ENCODE measurements around the gene MAL. TPM values are rescaled to one million over a fixed set of nuclear protein-coding genes. Genes with fewer than 3 reads are reported as not detected.

The MAL gene
- total and polyA plus RNA-seq, 2 of the 13 experiments (the other 11 are each of a cell fraction or from before 2014, with no cell fraction given): not detected

DNA sequence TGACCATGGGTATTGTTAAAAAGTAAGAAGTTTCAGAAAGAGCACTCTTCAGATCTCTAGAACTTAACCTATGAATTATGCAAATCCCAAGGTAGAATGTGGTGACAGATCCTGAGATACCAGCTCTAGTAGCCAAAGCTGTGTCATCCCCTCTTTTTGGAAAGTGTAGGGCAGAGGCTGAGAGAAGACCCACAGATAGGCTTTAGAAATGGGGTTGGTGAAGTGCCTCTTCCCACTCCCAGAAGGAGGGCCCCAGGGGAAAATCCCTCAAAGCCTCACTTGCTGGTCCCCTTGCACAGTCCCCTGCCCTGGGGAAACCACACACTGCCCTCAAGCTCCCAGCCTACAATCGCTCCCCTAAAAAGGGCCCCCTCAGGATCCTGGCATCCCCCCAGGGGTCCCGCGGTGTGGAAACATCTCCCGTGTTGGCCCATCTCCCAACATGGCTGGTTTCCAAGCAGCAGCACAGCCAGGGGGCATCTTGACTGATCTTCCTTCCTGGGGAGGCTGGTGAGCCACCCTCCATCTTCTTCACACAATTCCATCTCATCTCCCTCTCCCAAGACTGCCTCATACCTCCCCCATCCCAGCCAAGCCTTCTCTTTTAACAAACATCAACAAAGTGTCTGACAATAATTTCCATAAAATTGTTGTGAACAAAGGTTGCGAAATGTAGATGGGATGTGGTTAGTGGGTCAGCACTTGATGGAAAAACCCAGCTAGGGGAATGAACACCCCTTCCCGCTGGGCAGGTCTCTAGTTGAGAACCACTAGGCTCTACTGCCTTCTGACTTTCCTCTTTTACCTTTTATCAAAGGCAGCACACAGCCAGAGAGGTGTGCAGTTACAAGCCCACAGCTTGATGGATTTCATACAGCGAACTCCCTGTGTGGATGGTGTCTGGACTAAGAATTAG, 25.1 kb downstream of the MAL start (continued):
- TF ChIP-seq ZNF598 (CRISPR knock-in tag; IDR thresholded peaks at IDR 0.05; ENCODE audit: borderline replicate concordance) (no peak), FLYWCH1 (CRISPR knock-in tag; IDR thresholded peaks at IDR 0.05) (no peak)
- TF ChIP-seq, protein P1, sequence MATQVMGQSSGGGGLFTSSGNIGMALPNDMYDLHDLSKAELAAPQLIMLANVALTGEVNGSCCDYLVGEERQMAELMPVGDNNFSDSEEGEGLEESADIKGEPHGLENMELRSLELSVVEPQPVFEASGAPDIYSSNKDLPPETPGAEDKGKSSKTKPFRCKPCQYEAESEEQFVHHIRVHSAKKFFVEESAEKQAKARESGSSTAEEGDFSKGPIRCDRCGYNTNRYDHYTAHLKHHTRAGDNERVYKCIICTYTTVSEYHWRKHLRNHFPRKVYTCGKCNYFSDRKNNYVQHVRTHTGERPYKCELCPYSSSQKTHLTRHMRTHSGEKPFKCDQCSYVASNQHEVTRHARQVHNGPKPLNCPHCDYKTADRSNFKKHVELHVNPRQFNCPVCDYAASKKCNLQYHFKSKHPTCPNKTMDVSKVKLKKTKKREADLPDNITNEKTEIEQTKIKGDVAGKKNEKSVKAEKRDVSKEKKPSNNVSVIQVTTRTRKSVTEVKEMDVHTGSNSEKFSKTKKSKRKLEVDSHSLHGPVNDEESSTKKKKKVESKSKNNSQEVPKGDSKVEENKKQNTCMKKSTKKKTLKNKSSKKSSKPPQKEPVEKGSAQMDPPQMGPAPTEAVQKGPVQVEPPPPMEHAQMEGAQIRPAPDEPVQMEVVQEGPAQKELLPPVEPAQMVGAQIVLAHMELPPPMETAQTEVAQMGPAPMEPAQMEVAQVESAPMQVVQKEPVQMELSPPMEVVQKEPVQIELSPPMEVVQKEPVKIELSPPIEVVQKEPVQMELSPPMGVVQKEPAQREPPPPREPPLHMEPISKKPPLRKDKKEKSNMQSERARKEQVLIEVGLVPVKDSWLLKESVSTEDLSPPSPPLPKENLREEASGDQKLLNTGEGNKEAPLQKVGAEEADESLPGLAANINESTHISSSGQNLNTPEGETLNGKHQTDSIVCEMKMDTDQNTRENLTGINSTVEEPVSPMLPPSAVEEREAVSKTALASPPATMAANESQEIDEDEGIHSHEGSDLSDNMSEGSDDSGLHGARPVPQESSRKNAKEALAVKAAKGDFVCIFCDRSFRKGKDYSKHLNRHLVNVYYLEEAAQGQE (IDR thresholded peaks at IDR 0.05; ENCODE audit: borderline replicate concordance in 1 of 2, low read depth in 1 of 2, low read length in 2 of 2): no peak
- TF ChIP-seq, protein P2, sequence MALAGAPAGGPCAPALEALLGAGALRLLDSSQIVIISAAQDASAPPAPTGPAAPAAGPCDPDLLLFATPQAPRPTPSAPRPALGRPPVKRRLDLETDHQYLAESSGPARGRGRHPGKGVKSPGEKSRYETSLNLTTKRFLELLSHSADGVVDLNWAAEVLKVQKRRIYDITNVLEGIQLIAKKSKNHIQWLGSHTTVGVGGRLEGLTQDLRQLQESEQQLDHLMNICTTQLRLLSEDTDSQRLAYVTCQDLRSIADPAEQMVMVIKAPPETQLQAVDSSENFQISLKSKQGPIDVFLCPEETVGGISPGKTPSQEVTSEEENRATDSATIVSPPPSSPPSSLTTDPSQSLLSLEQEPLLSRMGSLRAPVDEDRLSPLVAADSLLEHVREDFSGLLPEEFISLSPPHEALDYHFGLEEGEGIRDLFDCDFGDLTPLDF (CRISPR knock-in tag; IDR thresholded peaks at IDR 0.05): no peak

GRCh38 chr2:95051626-95052025, 26.1 kb downstream of the MAL start:
- POLR2A ChIA-PET: no interaction called here
- Histone ChIP-seq H3K27me3 (ENCODE audit: control insufficient read depth in 1 of 2, insufficient read depth in 2 of 2, low read length in 2 of 2) (peaks cover 10 to 80% of the 10 kb centered on the region in 2 experiments), H3K9ac (ENCODE audit: insufficient read depth, low read depth, low read length) (no peak overlapping the region), H3K4me1 (ENCODE audit: insufficient read depth, low read length) (peaks cover 18% of the 10 kb centered on the region), H3K27ac (ENCODE audit: extremely low read length, insufficient read depth, low read length) (no peak overlapping the region), H2AFZ (ENCODE audit: low read length) (no peak overlapping the region), H4K20me1 (ENCODE audit: insufficient read depth, low read length) (no peaks in the 10 kb centered on the region), H3K4me2 (ENCODE audit: low read depth, low read length) (no peak overlapping the region), H3K9me3 (ENCODE audit: low read length) (no peaks in the 10 kb centered on the region), H3K36me3 (replicated peaks in 1 of 2; ENCODE audit: control insufficient read depth in 1 of 2, insufficient read depth in 2 of 2, low read length in 2 of 2) (no peaks in the 10 kb centered on the region), H3K4me3 (replicated peaks in 1 of 3; ENCODE audit: insufficient read depth in 1 of 3, low read depth in 2 of 3, low read length in 3 of 3) (no peak overlapping the region), H3K79me2 (ENCODE audit: insufficient read depth, low read length) (no peaks in the 10 kb centered on the region)
- no peak for ATAC-seq
- 50% methylated on average over 10 of the region's 10 CpGs for WGBS (ENCODE audit: low lambda C conversion rate)
- CTCF ChIA-PET (ENCODE audit: low intra/inter-chr PET ratio, low total read pairs): no interaction called here
- intact Hi-C loops (cut with micrococcal nuclease; ENCODE audit: unreplicated experiment) (no loop called here), in situ Hi-C loops (cut with HindIII; ENCODE audit: extremely low pct_ligation_motif_present, low pct_unique_long_range_greater_than_20kb) (no loop called here)
- BruUV-seq (replicated peaks): no TSS peak
- no peak for DNase-seq (ENCODE audit: low spot score)
- FAIRE-seq: no peak
- no peak for TF ChIP-seq DNMT3B (CRISPR knock-in tag; conservative IDR thresholded peaks at IDR 0.05)
- TF ChIP-seq ZNF430 (CRISPR knock-in tag; IDR thresholded peaks at IDR 0.05): no peak

All from HepG2 (cell line).